ENCODE results near the gene PCDHB16.
"Not testable (repeated sequence)": the region's sequence is repeated elsewhere in the genome, so short reads cannot be mapped to it uniquely, and the experiment has no call there.

The PCDHB16 gene

GRCh38 chr5:141201126-141201525, 18.9 kb downstream of the PCDHB16 start:
- DNase-seq (ENCODE audit: low spot score); H3K14ac ChIP-seq (ENCODE audit: low read length); H4K8ac ChIP-seq (ENCODE audit: low read depth, low read length); H3K79me1 ChIP-seq (ENCODE audit: low read depth, low read length); H2BK5ac ChIP-seq (ENCODE audit: low read length); H3K9ac ChIP-seq (ENCODE audit: low read depth, low read length, poor library complexity); H3K27me3 ChIP-seq (ENCODE audit: control insufficient read depth in 3 of 3, insufficient read depth in 3 of 3, low read depth in 1 of 3, low read length in 3 of 3); H3K27ac ChIP-seq (replicated peaks; ENCODE audit: low read length); H4K91ac ChIP-seq (ENCODE audit: low read depth, low read length, poor library complexity); H3K4me3 ChIP-seq (ENCODE audit: low read length in 2 of 2); H2BK15ac ChIP-seq (ENCODE audit: low read length); H3K23ac ChIP-seq (ENCODE audit: low read depth, low read length, poor library complexity); H3K18ac ChIP-seq (ENCODE audit: low read length); H2AK5ac ChIP-seq (ENCODE audit: low read depth, low read length); H2BK120ac ChIP-seq (ENCODE audit: low read depth, low read length); H2AFZ ChIP-seq (ENCODE audit: low read length); H3K4me1 ChIP-seq (ENCODE audit: control insufficient read depth in 2 of 2, insufficient read depth in 1 of 2, low read depth in 1 of 2, low read length in 2 of 2); H3K4me2 ChIP-seq (ENCODE audit: insufficient read depth, low read length, poor library complexity, severe bottlenecking); H2BK12ac ChIP-seq (ENCODE audit: low read length); H3K36me3 ChIP-seq (replicated peaks in 1 of 2; ENCODE audit: control insufficient read depth in 2 of 2, insufficient read depth in 2 of 2, low read length in 2 of 2); H3K4ac ChIP-seq (ENCODE audit: low read length): not testable (repeated sequence)
- peaks cover 7 to 33% of the 10 kb centered on the region in 2 donors for H3K9me3 ChIP-seq (replicated peaks in 1 of 2; ENCODE audit: control insufficient read depth in 2 of 2, insufficient read depth in 1 of 2, low read depth in 1 of 2, low read length in 2 of 2)
- WGBS, 2 donors (ENCODE audit: extremely low coverage in 2 of 2, insufficient read length in 2 of 2, insufficient replicate concordance in 1 of 2): no CpG with 5 or more reads among the region's 38 CpGs

DNA sequence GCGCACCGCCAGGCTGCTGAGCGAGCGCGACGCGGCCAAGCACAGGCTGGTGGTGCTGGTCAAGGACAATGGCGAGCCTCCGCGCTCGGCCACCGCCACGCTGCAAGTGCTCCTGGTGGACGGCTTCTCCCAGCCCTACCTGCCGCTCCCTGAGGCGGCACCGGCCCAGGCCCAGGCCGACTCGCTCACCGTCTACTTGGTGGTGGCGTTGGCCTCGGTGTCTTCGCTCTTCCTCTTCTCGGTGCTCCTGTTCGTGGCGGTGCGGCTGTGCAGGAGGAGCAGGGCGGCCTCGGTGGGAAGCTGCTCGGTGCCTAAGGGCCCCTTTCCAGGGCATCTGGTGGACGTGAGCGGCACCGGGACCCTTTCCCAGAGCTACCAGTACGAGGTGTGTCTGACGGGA, 19.5 kb downstream of the PCDHB16 start:
- not testable (repeated sequence) for H3K4me1 ChIP-seq (ENCODE audit: control insufficient read depth in 2 of 2, insufficient read depth in 1 of 2, low read depth in 1 of 2, low read length in 2 of 2); H3K23ac ChIP-seq (ENCODE audit: low read depth, low read length, poor library complexity); H2BK15ac ChIP-seq (ENCODE audit: low read length); H3K9ac ChIP-seq (ENCODE audit: low read depth, low read length, poor library complexity); H3K36me3 ChIP-seq (replicated peaks in 1 of 2; ENCODE audit: control insufficient read depth in 2 of 2, insufficient read depth in 2 of 2, low read length in 2 of 2); H2AK5ac ChIP-seq (ENCODE audit: low read depth, low read length); H2BK12ac ChIP-seq (ENCODE audit: low read length); H3K4me2 ChIP-seq (ENCODE audit: insufficient read depth, low read length, poor library complexity, severe bottlenecking); H3K4ac ChIP-seq (ENCODE audit: low read length); DNase-seq (ENCODE audit: low spot score); H3K14ac ChIP-seq (ENCODE audit: low read length); H3K18ac ChIP-seq (ENCODE audit: low read length); H3K79me1 ChIP-seq (ENCODE audit: low read depth, low read length); H4K8ac ChIP-seq (ENCODE audit: low read depth, low read length); H2BK5ac ChIP-seq (ENCODE audit: low read length); H2AFZ ChIP-seq (ENCODE audit: low read length); H3K4me3 ChIP-seq (ENCODE audit: low read length in 2 of 2); H3K27me3 ChIP-seq (ENCODE audit: control insufficient read depth in 3 of 3, insufficient read depth in 3 of 3, low read depth in 1 of 3, low read length in 3 of 3); H4K91ac ChIP-seq (ENCODE audit: low read depth, low read length, poor library complexity); H2BK120ac ChIP-seq (ENCODE audit: low read depth, low read length); H3K27ac ChIP-seq (replicated peaks; ENCODE audit: low read length)
- no CpG with 5 or more reads among the region's 35 CpGs for WGBS, 2 donors (ENCODE audit: extremely low coverage in 2 of 2, insufficient read length in 2 of 2, insufficient replicate concordance in 1 of 2)
- H3K9me3 ChIP-seq (replicated peaks in 1 of 2; ENCODE audit: control insufficient read depth in 2 of 2, insufficient read depth in 1 of 2, low read depth in 1 of 2, low read length in 2 of 2): peaks cover 7 to 31% of the 10 kb centered on the region in 2 donors

GRCh38 chr5:141208478-141208877, 26.3 kb downstream of the PCDHB16 start, which contains the start of gene PCDHB12:
TSS of gene PCDHB12 (plus strand) at chr5:141208719. CDS start at chr5:141208908, 189 bp downstream.
- H3K4ac ChIP-seq (ENCODE audit: low read length): no peak within 1 kb of the TSS
- no peak within 1 kb of the TSS for H3K23ac ChIP-seq (ENCODE audit: low read depth, low read length, poor library complexity)
- DNase-seq (ENCODE audit: low spot score): no peak
- no peaks in the 10 kb centered on the region for H3K4me1 ChIP-seq (ENCODE audit: control insufficient read depth in 2 of 2, insufficient read depth in 1 of 2, low read depth in 1 of 2, low read length in 2 of 2)
- no peak within 1 kb of the TSS for H3K18ac ChIP-seq (ENCODE audit: low read length)
- H3K36me3 ChIP-seq (replicated peaks in 1 of 2; ENCODE audit: control insufficient read depth in 2 of 2, insufficient read depth in 2 of 2, low read length in 2 of 2): no peaks in the 10 kb centered on the region
- H4K91ac ChIP-seq (ENCODE audit: low read depth, low read length, poor library complexity): no peak within 1 kb of the TSS
- H2BK12ac ChIP-seq (ENCODE audit: low read length): no peak within 1 kb of the TSS
- H3K9ac ChIP-seq (ENCODE audit: low read depth, low read length, poor library complexity): no peak within 1 kb of the TSS
- H3K14ac ChIP-seq (ENCODE audit: low read length): no peak within 1 kb of the TSS
- no peak within 1 kb of the TSS for H2BK15ac ChIP-seq (ENCODE audit: low read length)
- WGBS, 2 donors (ENCODE audit: extremely low coverage in 2 of 2, insufficient read length in 2 of 2, insufficient replicate concordance in 1 of 2): no CpG with 5 or more reads among the region's 11 CpGs
- no peak within 1 kb of the TSS for H2BK5ac ChIP-seq (ENCODE audit: low read length)
- no peak within 1 kb of the TSS for H3K4me3 ChIP-seq (ENCODE audit: low read length in 2 of 2)
- H2AK5ac ChIP-seq (ENCODE audit: low read depth, low read length): no peak within 1 kb of the TSS
- H3K27ac ChIP-seq (replicated peaks; ENCODE audit: low read length): no peak within 1 kb of the TSS
- no peak within 1 kb of the TSS for H3K4me2 ChIP-seq (ENCODE audit: insufficient read depth, low read length, poor library complexity, severe bottlenecking)
- peaks cover 0 to 18% of the 10 kb centered on the region in 2 donors for H3K9me3 ChIP-seq (replicated peaks in 1 of 2; ENCODE audit: control insufficient read depth in 2 of 2, insufficient read depth in 1 of 2, low read depth in 1 of 2, low read length in 2 of 2)
- no peak within 1 kb of the TSS for H4K8ac ChIP-seq (ENCODE audit: low read depth, low read length)
- no peaks in the 10 kb centered on the region for H3K27me3 ChIP-seq (ENCODE audit: control insufficient read depth in 3 of 3, insufficient read depth in 3 of 3, low read depth in 1 of 3, low read length in 3 of 3)
- H2AFZ ChIP-seq (ENCODE audit: low read length): no peak within 1 kb of the TSS
- H3K79me1 ChIP-seq (ENCODE audit: low read depth, low read length): no peaks in the 10 kb centered on the region
- H2BK120ac ChIP-seq (ENCODE audit: low read depth, low read length): no peak within 1 kb of the TSS

DNA sequence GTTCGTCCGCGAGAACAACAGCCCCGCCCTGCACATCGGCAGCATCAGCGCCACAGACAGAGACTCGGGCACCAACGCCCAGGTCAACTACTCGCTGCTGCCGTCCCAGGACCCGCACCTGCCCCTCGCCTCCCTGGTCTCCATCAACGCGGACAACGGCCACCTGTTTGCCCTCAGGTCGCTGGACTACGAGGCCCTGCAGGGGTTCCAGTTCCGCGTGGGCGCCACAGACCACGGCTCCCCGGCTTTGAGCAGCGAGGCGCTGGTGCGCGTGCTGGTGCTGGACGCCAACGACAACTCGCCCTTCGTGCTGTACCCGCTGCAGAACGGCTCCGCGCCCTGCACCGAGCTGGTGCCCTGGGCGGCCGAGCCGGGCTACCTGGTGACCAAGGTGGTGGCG, 28.1 kb downstream of the PCDHB16 start:
- H3K9ac ChIP-seq (ENCODE audit: low read depth, low read length, poor library complexity); H4K8ac ChIP-seq (ENCODE audit: low read depth, low read length); H3K4me1 ChIP-seq (ENCODE audit: control insufficient read depth in 2 of 2, insufficient read depth in 1 of 2, low read depth in 1 of 2, low read length in 2 of 2); H3K23ac ChIP-seq (ENCODE audit: low read depth, low read length, poor library complexity); H3K14ac ChIP-seq (ENCODE audit: low read length); H2BK12ac ChIP-seq (ENCODE audit: low read length); H2AK5ac ChIP-seq (ENCODE audit: low read depth, low read length); H3K27me3 ChIP-seq (ENCODE audit: control insufficient read depth in 3 of 3, insufficient read depth in 3 of 3, low read depth in 1 of 3, low read length in 3 of 3); H3K4me3 ChIP-seq (ENCODE audit: low read length in 2 of 2); H3K18ac ChIP-seq (ENCODE audit: low read length); H2BK15ac ChIP-seq (ENCODE audit: low read length); H3K4me2 ChIP-seq (ENCODE audit: insufficient read depth, low read length, poor library complexity, severe bottlenecking); H2BK5ac ChIP-seq (ENCODE audit: low read length); H3K36me3 ChIP-seq (replicated peaks in 1 of 2; ENCODE audit: control insufficient read depth in 2 of 2, insufficient read depth in 2 of 2, low read length in 2 of 2); H3K79me1 ChIP-seq (ENCODE audit: low read depth, low read length); H4K91ac ChIP-seq (ENCODE audit: low read depth, low read length, poor library complexity); H3K27ac ChIP-seq (replicated peaks; ENCODE audit: low read length); H3K4ac ChIP-seq (ENCODE audit: low read length); H2AFZ ChIP-seq (ENCODE audit: low read length); DNase-seq (ENCODE audit: low spot score); H2BK120ac ChIP-seq (ENCODE audit: low read depth, low read length): not testable (repeated sequence)
- peaks cover 0 to 22% of the 10 kb centered on the region in 2 donors for H3K9me3 ChIP-seq (replicated peaks in 1 of 2; ENCODE audit: control insufficient read depth in 2 of 2, insufficient read depth in 1 of 2, low read depth in 1 of 2, low read length in 2 of 2)
- WGBS, 2 donors (ENCODE audit: extremely low coverage in 2 of 2, insufficient read length in 2 of 2, insufficient replicate concordance in 1 of 2): no CpG with 5 or more reads among the region's 39 CpGs

Measured in neuronal stem cell (in vitro differentiated cells).